ENCODE results near the gene UBAP2.

Gene UBAP2

GRCh38 chr9:34087370-34087769 is 38.7 kb upstream of the UBAP2 start:
- FAIRE-seq (no peak), DNase-seq (ENCODE audit: insufficient read length, low spot score) (no peak)
- TF ChIP-seq, protein P1, sequence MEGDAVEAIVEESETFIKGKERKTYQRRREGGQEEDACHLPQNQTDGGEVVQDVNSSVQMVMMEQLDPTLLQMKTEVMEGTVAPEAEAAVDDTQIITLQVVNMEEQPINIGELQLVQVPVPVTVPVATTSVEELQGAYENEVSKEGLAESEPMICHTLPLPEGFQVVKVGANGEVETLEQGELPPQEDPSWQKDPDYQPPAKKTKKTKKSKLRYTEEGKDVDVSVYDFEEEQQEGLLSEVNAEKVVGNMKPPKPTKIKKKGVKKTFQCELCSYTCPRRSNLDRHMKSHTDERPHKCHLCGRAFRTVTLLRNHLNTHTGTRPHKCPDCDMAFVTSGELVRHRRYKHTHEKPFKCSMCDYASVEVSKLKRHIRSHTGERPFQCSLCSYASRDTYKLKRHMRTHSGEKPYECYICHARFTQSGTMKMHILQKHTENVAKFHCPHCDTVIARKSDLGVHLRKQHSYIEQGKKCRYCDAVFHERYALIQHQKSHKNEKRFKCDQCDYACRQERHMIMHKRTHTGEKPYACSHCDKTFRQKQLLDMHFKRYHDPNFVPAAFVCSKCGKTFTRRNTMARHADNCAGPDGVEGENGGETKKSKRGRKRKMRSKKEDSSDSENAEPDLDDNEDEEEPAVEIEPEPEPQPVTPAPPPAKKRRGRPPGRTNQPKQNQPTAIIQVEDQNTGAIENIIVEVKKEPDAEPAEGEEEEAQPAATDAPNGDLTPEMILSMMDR (IDR thresholded peaks at IDR 0.05; ENCODE audit: insufficient read depth, missing control alignments) = no peak

- no peak for DNase-seq (ENCODE audit: insufficient read length, low spot score)
- TF ChIP-seq, protein P1 (IDR thresholded peaks at IDR 0.05; ENCODE audit: insufficient read depth, missing control alignments) = no peak
- no peak for FAIRE-seq
Observed at GRCh38 chr9:34086864-34087263, 38.2 kb upstream of the UBAP2 start.

- TF ChIP-seq, protein P1 (IDR thresholded peaks at IDR 0.05; ENCODE audit: insufficient read depth, missing control alignments) = no peak
- no peak for FAIRE-seq
Observed at GRCh38 chr9:34085581-34086500, 37.2 kb upstream of the UBAP2 start.

DNA sequence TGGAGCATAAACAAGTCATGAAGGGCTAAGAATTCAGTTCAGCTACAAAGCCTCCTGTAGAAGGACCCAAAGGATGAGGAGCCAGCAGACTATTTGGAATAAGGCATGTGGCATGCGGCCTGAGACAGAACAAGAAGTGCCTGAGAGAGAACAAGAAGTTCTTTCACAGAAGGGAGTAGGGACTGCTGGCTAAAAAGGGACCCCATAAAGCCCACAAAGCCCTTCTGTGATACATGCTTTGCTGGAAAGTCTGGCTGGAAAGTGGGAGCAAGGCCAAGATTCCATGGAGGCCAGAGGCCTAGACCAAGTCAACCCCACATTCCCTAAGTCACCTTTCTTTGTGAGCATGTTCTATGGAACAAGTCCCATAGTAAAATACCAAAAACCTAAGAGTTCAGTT is 35.9 kb upstream of the UBAP2 start:
- FAIRE-seq (no peak), DNase-seq (ENCODE audit: insufficient read length, low spot score) (no peak)
- TF ChIP-seq, protein P1 (IDR thresholded peaks at IDR 0.05; ENCODE audit: insufficient read depth, missing control alignments) = no peak

More at GRCh38 chr9:34085581-34086500, 37.2 kb upstream of the UBAP2 start:
- no peak for DNase-seq (ENCODE audit: insufficient read length, low spot score)

DNA sequence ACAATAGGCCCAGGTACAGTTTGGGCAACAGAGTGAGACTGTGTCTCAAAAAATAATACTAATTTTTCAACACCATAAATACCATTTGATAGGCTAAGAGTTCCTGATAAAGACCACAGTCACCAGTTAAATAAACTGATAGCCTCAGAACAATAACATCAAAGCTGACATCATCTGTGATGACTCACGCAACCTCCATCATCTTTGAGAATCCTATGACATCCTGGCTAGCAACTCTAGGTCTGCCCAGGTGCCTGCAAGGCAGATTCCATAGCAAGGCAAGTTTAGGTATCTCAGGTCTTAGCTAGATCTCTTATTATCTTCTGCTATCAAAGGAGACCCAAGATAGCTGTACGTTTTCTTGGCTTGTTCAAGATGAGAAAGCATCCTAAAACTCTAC is 30.5 kb upstream of the UBAP2 start:
- no peak for FAIRE-seq
- TF ChIP-seq, protein P1 (IDR thresholded peaks at IDR 0.05; ENCODE audit: insufficient read depth, missing control alignments) = no peak
- no peak for DNase-seq (ENCODE audit: insufficient read length, low spot score)

DNA sequence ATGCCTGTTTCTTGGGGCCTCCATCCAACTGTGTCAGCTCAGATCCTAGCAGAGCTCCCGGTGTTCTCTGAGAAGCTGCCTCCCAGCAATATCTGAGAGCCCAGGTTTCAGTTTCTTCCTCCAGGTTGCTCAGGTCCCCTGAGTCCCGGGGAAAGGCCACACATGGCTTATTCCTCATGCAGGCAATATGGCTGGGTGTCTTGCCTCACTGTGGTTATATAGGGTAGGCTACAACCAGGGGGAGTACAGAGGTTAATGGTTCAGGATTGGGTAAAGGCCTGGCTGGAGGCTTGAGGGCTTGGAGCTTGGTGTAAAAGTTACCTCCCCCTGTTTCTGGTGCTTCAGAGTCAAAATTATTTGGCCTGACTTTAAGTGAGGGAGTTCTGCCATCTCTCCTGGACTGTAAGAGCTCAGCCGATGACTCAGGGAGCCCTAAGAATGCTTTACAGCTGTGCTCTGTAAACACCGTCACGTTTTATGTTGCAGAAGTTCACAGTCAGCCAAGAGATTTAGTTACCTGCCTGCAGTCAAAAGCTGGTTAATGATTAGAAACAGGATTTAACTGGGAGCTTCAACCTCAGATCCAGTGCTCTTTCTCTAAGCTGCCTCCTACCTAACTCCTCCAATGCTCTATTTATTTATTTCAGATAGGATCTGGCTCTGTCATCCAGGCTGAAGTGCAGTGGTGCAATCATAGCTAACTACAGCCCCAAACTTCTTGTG is 24.3 kb upstream of the UBAP2 start:
- no peak for DNase-seq (ENCODE audit: insufficient read length, low spot score)
- TF ChIP-seq, protein P1 (IDR thresholded peaks at IDR 0.05; ENCODE audit: insufficient read depth, missing control alignments) = no peak
- FAIRE-seq = no peak
